HG03139 (cell line): ENCODE data around the gene TCF7.

ENCODE experiments used
- ATAC-seq: cut with Tn5 transposase; IDR thresholded peaks from one replicate; pipeline ENCODE4 v1.9.1; 2021; ENCODE audit not compliant: unreplicated experiment

The TCF7 gene

DNA sequence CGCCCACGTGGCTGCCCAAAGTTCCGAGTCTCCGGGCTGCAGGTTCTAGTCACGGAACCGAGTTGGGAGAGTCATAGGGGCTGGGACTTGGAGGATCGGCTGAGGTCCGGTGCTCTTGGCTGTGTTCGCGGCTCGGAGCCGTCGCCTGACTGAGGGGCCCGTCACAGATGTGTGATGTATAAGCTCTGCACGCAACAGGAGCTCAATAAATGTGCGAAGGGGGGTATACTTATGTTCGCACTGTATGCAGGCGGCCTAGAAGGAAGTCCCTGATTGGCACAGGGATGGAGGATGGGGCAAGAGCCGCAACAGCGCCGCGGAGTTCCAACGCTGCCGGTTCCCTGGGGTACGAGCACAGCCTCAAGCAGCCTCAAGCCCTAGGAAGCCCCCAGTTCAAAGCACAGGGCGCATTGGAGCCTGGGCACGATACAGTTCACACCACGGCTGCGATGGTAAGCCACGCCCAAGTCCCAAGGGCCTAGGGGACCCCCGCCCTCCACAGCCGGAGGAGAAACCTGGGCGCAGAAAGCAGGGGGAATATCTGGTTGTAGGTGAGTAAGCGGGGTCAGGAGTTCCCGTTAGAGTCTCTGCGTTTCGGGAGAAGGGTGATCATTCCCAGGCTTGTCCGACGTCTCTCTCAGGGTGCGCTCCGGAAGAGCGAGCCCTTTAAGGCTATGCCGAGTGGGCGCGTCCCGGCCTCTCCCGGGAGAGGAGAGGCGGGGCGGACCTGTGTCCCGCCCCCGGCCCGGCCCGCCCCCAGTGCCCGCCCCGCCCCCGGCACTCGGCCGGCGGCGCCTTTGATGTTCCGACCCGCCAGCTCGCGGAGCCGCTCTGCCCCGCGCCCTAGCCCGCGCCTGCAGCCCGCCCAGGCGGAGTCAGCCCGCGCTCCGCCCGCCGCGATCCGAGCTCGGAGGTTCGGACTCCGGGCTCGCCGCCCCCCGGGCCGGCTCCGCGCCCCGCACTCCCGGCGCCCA, at the start of gene TCF7:
Gene TCF7 (plus strand): TSS at position 780 of the 974 bp plus-strand sequence. CDS start 226 bp downstream, outside the sequence.
- peak; percentile 69 for ATAC-seq

DNA sequence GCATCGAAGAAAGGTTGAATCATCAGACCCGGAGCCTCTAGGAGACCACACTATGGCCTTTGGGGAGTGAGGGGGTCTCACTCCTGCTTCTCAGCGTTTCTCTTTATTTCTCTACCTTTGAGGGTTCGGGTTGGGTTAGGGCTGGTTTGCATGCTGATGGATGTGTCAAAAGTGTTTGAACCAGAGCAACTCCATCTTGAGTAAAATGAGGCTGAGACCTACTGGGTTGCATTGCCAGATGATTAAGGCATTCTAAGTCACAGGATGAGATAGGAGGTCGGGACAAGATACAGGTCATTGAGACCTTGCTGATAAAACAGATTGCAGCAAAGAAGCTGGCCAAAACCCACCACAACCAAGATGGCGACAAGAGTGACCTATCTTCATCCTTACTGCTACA, 44.9 kb upstream of the TCF7 start:
- no peak for ATAC-seq

DNA sequence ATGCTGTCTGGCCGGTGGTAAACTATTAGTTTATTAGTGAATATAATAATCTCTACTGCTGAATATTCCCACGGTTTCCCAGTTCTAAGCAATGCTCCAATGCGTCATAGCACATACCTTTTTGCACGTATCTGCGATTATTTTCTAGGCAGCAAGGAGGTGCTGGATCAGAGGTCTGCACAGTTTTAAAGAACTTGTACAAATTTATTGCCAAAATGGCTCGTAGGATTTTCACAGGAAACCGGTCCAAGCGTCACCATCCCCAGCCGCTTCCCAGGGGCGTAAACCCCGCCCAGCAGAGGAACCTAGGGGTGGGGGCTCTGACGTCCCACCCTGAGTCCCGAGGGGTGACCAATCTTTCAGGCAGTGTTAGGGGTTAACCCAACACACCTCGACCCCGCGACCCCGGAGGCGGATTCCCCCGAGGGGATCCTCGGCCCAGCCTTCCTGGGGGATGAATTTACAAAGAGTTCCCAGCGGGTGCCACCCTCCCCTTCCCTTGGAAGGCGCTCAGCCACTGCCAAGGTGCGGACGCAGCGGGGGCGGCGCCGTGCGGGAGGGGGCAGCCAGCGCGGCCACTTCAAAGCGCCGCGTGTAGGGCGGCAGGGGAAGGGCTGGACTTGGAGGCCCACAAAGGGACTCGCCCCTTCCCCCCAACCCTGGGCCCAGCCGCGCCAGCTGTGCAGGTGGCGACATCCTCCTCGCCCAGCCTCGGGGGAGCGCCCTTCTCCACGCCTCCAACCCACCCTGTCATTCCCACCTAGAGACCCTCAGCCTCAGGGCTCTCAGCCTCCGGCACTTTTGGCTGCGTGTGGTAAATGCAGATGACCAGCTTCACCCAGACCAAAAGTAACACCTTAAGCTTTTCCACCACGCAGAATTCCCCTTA, 43.5 kb upstream of the TCF7 start:
- no peak for ATAC-seq

GRCh38 chr5:134071614-134072207, 42.8 kb upstream of the TCF7 start:
- ATAC-seq, result no peak

DNA sequence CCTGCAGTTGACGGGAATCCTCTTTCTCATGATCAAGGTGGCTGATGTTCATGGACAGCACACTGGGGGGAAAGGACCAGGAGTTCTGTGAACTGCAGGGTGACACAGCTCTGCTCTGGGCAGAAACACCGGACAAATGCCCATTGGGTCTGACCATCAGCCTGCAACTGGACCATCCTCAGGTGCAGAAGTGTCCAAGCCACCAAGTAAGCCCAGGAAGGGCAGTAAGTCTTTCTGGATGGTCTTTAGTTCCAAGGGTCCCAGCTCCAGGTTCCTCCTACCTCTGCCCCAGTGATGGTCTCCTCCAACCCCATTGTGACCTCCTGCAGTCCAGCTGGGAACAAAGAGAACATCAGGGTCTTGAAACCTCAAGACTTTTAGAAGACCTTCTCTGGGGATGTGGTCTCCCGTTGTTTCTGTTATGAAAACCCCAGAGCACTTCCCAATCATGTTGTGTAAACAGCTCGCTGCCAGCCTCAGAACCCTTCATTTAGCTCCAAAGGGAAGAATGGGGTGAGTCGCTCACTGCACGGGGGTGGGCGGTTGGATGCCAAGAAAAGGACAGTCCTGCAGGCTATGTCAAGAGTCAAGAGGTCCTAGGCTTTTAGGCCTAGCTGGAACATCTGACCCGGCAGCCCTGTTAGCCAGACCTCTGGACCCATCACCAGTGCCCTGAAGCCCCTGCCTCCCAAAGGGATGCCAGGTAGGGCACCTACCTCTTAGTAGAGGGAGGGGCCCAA, 41.8 kb upstream of the TCF7 start:
- ATAC-seq, result no peak

DNA sequence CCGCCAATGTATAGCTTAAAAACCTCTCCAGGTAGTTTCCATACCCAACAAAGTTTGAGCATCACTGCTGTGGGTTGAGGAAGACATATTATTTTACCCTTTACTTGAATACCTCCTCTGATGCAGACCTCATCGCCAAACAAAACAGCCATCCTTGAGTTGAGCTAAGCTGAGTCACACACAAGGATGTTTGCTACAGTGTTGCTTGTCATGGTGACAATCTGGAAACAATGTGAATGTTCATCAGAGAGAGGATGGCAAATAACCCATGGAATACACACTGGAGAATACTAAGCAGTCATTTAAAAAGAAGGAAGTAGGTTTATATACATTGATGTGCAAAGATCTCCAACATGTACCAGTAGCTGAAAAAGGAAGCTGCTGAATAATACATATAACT, 41.1 kb upstream of the TCF7 start:
- ATAC-seq, result no peak

GRCh38 chr5:134075102-134075501, 39.4 kb upstream of the TCF7 start:
- ATAC-seq, result no peak

DNA sequence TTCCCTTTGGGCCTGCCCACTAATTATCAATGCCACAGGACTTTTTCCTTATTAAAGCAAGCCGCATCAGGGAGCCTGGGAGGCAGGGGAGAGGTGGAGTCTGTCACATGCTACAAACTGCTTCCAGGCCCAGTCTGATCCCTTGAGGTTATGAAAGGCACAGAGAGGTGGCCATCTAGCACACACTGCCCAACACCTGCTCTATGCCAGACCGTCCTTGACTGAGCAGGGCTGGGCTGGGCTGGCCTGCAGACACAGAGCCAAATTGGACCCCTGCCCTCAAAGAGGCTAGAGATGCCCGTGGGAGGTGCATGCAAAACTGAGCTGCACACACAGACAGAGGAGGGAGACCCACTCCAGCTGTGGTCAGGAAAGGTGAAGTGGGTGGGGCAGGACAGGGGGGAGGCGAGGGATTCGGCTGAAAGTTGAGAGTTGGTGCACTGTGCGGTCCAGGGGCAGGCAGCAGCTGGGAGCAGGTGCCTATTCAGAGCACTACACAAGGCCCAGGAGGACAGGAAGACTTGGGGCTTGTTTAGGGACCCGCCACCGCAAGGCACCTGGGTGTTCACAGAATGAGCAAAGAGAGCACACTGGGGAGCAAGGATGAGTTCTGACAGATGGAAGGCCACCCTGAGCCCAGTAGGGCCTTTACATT, 36.4 kb upstream of the TCF7 start:
- no peak for ATAC-seq

DNA sequence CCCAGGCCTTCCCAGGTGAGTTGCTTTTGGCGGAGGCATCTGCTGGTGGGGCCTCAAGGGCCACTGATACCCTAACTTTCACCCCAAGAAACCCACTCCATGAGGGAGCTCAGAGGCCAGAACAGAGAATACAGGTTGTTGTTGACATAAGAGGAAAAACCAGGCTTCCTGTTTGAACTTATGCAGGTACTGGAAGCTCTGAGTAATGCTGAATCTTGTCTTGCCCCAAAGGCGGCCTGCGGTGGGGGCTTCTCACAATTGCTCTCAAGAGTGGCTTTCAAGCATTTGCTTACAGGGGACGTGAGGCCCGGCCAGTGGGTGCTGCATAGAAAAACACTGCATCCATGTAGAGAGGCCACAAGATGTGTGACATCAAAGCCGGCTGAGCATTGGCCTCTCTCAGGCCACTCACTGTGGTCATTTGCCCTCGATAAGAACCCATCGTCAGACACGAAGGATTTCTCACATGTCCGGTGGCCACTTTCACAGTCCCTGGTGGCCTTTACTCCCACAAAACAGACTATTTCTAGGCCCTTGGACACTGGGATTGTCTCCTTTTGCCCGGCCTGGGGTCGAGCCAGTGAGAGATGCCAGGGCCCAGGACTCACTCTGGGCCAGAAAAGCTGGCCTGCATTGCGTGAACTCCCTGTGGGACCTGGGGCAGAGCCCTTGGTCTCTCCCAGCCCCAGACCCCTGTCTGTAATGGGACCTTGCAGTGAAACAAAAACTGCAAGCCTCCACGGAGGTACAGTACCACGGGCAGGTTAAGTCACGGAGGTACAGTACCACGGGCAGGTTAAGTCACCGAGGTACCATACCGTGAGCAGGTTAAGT, 34.5 kb upstream of the TCF7 start:
- no peak for ATAC-seq

DNA sequence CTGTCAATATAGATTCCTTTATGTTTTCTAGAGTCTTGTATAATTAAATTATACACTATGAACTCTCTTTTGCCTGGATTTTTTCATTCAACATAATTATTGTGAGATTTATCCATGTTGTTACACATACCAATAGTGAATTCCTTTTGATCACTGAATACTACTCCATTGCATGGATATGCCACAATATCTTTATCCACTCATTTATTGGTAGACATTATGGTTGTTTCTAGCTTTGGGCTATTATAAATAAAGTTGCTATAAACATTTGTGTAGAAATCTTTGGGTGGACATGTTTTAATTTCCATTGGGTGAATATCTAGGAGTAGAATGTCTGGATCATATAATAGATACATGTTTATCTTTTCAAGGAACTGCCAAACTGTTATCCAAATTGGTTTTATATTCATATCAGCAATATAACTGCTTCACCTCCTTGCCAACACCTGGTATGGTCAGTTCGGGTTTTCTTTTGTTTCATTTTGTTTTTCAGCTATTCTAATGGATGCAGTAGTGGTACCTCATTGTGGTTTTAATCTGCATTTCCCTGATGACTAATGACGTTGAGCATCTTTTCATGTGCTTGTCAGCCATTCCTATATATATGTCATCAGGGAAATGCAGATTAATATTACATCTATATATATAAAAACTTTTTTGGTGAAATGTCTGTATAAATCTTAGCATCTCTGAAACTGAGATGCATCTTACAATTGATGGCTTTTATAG, 32.1 kb upstream of the TCF7 start:
- ATAC-seq, result no peak

- no peak for ATAC-seq
Observed at GRCh38 chr5:134083517-134083916, 31.0 kb upstream of the TCF7 start.

DNA sequence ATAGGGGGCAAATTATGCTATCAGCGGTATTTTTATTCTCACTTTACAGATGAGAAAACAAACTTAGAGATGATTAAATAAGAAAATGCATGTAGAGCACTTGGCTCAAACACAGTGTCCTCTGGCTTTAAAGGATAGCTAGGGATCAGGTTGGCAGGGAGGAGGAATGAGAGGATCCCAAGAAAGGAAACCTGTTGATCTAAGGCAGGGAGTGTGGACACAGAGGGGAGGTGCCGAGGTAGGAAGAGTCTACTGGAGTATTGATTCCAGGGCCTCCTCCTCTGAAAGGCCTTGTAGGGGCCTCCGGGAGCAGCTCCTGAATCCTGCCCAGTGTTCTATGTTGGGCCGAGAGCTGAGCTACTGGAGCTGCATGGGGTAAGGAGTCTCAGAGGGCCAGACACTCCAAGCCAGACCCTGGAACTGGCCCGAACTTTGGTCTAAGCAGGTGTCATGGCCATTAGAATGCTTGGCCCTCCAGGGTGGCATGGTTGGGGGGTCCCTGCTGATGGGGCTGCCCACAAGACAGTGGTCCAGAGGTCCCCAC, 30.4 kb upstream of the TCF7 start:
- ATAC-seq, result no peak

DNA sequence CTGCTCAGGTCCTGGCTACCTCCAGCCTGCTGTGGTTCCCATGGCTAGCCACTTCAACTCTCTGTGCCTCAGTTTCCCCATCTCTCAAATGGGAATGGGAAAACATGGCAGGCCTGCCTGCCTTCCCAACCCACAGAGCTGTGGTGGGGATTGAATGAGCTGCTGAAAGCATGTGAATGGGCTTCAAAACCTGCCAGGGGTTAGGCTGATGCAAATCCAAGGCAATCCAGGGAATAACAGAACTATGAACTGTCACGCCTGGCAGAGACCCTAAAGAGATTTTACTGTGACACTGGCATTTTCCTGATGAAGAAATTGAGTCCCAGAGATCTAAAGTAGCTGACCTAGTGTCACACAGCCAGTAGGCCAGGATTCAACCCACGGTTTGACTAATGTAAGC, 29.9 kb upstream of the TCF7 start:
- no peak for ATAC-seq

DNA sequence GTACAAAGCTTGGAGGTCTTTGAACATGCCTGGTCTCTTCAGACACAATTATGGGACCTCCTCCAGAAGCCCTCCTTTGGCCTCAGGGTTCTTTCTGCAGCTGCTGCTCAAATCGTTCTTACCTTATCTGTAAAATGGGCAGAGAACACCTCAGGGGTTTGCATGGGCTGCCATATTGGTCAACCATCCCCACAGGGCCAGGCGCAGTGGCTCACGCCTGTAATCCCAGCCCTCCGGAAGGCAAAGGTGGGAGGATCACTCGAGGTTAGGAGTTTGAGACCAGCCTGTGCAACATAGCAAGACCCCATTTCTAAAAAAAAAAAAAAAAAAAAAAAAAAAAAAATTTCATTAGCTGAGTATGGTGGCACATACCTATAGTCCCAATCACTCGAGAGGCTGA, 29.1 kb upstream of the TCF7 start:
- no peak for ATAC-seq

- no peak for ATAC-seq
Observed at GRCh38 chr5:134086225-134086942, 28.1 kb upstream of the TCF7 start.

DNA sequence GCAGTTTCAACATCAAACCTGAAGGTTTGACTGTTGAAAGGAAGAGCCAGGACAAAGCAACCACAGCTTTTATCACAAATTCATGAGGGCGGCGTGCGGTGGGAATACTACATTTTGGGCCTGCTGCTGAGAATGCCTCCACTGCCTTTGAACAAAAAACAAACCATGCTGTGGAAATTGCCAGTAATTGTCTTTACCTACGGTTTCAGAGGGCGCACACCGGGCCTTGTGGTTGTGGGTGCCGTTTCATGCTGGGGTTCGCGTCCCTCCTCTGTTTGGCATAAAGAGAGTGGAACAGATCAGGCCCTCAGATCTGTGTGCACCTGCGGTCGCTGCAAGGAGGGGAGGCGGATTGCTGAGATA, 27.6 kb upstream of the TCF7 start:
- no peak for ATAC-seq

- no peak for ATAC-seq
Observed at GRCh38 chr5:134088291-134088690, 26.2 kb upstream of the TCF7 start.
